Measurements from ENCODE around the gene LOC101059915.

The LOC101059915 gene

GRCh38 chrX:71667328-71668247 lies at the start of gene LOC101059915:
TSS of gene LOC101059915 (plus strand) at chrX:71667546.
- Histone ChIP-seq H3K27me3 (ENCODE audit: low read depth) (no peaks in the 10 kb centered on the region), H3K4me3 (no peak within 1 kb of the TSS), H3K4me1 (no peaks in the 10 kb centered on the region), H3K27ac (no peak within 1 kb of the TSS), H3K36me3 (no peaks in the 10 kb centered on the region), H3K9me3 (no peaks in the 10 kb centered on the region)
- intact Hi-C loops (cut with DNase I) = no loop called here
- DNase-seq (no peak), ATAC-seq (no peak)
- TF ChIP-seq CTCF (IDR thresholded peaks at IDR 0.05) = no peak

- H3K36me3 ChIP-seq = peaks cover 9% of the 10 kb centered on the region
- H3K9me3 ChIP-seq = no peaks in the 10 kb centered on the region
- H3K4me1 ChIP-seq = peaks cover 11% of the 10 kb centered on the region
- H3K27ac ChIP-seq = no peak overlapping the region
- no peak for DNase-seq
- no peak for TF ChIP-seq CTCF (IDR thresholded peaks at IDR 0.05)
- no peak for ATAC-seq
- peak overlapping the region; percentile 11 for H3K4me3 ChIP-seq
- intact Hi-C loops (cut with DNase I) = no loop called here
- no peaks in the 10 kb centered on the region for H3K27me3 ChIP-seq (ENCODE audit: low read depth)
Observed at GRCh38 chrX:71617742-71618141, 49.6 kb upstream of the LOC101059915 start.

GRCh38 chrX:71618303-71618721 lies 49.0 kb upstream of the LOC101059915 start, which contains the start of gene CXCR3:
TSS of gene CXCR3 (minus strand) at chrX:71618511. CDS start at chrX:71618449, 62 bp downstream.
- ATAC-seq (peak; percentile 26 to 39), DNase-seq (peak; percentile 54)
- Histone ChIP-seq H3K4me3 (peak within 1 kb of the TSS; percentile 11), H3K27ac (no peak within 1 kb of the TSS), H3K4me1 (peaks cover 16% of the 10 kb centered on the region), H3K36me3 (peaks cover 5% of the 10 kb centered on the region), H3K9me3 (no peaks in the 10 kb centered on the region), H3K27me3 (ENCODE audit: low read depth) (no peaks in the 10 kb centered on the region)
- intact Hi-C loops (cut with DNase I) = no loop called here
- no peak for TF ChIP-seq CTCF (IDR thresholded peaks at IDR 0.05)

- no peak overlapping the region for H3K4me3 ChIP-seq
- intact Hi-C loops (cut with DNase I) = no loop called here
- H3K27me3 ChIP-seq (ENCODE audit: low read depth) = no peaks in the 10 kb centered on the region
- H3K27ac ChIP-seq = no peak overlapping the region
- H3K36me3 ChIP-seq = peaks cover under 1% of the 10 kb centered on the region
- H3K9me3 ChIP-seq = no peaks in the 10 kb centered on the region
- no peak for ATAC-seq
- peaks cover 21% of the 10 kb centered on the region for H3K4me1 ChIP-seq
- DNase-seq = no peak
- no peak for TF ChIP-seq CTCF (IDR thresholded peaks at IDR 0.05)
Observed at GRCh38 chrX:71618787-71619186, 48.6 kb upstream of the LOC101059915 start.

- Histone ChIP-seq H3K9me3 (no peaks in the 10 kb centered on the region), H3K27ac (no peak overlapping the region), H3K4me3 (no peak overlapping the region), H3K36me3 (no peaks in the 10 kb centered on the region), H3K27me3 (ENCODE audit: low read depth) (no peaks in the 10 kb centered on the region), H3K4me1 (peaks cover 21% of the 10 kb centered on the region)
- no peak for TF ChIP-seq CTCF (IDR thresholded peaks at IDR 0.05)
- intact Hi-C loops (cut with DNase I) = no loop called here
- no peak for ATAC-seq
- DNase-seq = no peak
Observed at GRCh38 chrX:71619193-71619592, 48.2 kb upstream of the LOC101059915 start.

Data from lower lobe of right lung (tissue), 2 donors.